Osteoblast (primary cell): ENCODE data around the gene NOS1AP. TPM values are rescaled to one million over a fixed set of nuclear protein-coding genes. Genes with fewer than 3 reads are reported as not detected.

Source experiments
- DNase-seq: peaks from one replicate; pipeline ENCODE4 v3.0.0; 2011; ENCODE audit warnings: low spot score, mixed read lengths; ENCODE audit not compliant: insufficient read length; ENCODE audit errors: missing footprints
- H2AFZ ChIP-seq: 2 replicates; pipeline ENCODE4 v1.6.0; 2011; ENCODE audit warnings: mild to moderate bottlenecking, low read length
- H3K27ac ChIP-seq: 2 replicates; pipeline ENCODE4 v1.5.1; 2011; ENCODE audit warnings: mild to moderate bottlenecking, low read depth, low read length, moderate library complexity
- H3K27me3 ChIP-seq: 2 replicates; pipeline ENCODE4 v1.6.0; 2012; ENCODE audit warnings: mild to moderate bottlenecking, control low read depth, inconsistent platforms, low read length, moderate library complexity; ENCODE audit not compliant: insufficient read depth
- H3K36me3 ChIP-seq: 2 replicates; pipeline ENCODE4 v1.5.1; 2011; ENCODE audit warnings: mild to moderate bottlenecking, low read length, control low read depth, moderate library complexity; ENCODE audit not compliant: insufficient read depth
- H3K4me1 ChIP-seq: 2 replicates; pipeline ENCODE4 v1.5.1; 2011; ENCODE audit warnings: mild to moderate bottlenecking, low read length, control low read depth, moderate library complexity; ENCODE audit not compliant: insufficient read depth
- H3K4me2 ChIP-seq: 2 replicates; pipeline ENCODE4 v1.6.0; 2011; ENCODE audit warnings: mild to moderate bottlenecking, low read length; ENCODE audit not compliant: insufficient read depth
- H3K4me3 ChIP-seq: fragments of 200-600 bp; sonication (generic); 3 replicates; pipeline ENCODE4 v1.5.1; 2012; ENCODE audit warnings: mild to moderate bottlenecking, low read length, inconsistent platforms; ENCODE audit not compliant: insufficient read depth
- H3K79me2 ChIP-seq: 2 replicates; pipeline ENCODE4 v1.6.0; 2012; ENCODE audit warnings: mild to moderate bottlenecking, low read length, control low read depth, inconsistent platforms; ENCODE audit not compliant: insufficient read depth
- H3K9me3 ChIP-seq: 2 replicates; pipeline ENCODE4 v1.5.1; 2011; ENCODE audit warnings: low read depth, low read length, control low read depth
- H4K20me1 ChIP-seq: 2 replicates; pipeline ENCODE4 v1.6.0; 2012; ENCODE audit warnings: mild to moderate bottlenecking, low read length, control low read depth; ENCODE audit not compliant: insufficient read depth
- total RNA-seq: library from RNA; depleted of rRNA; stranded (reverse); fragments of >200 nt; gene quantifications from 2 replicates; pipeline ENCODE4 v1.2.3, GENCODE V29; 2012
- TF ChIP-seq, protein P1 (sequence below): IDR thresholded peaks from 2 replicates; pipeline ENCODE4 v1.5.1; 2011; ENCODE audit warnings: mild to moderate bottlenecking, low read depth, low read length, moderate library complexity; ENCODE audit errors: extremely low read depth

NOS1AP gene
- total RNA-seq, 1 donor = not detected

DNA sequence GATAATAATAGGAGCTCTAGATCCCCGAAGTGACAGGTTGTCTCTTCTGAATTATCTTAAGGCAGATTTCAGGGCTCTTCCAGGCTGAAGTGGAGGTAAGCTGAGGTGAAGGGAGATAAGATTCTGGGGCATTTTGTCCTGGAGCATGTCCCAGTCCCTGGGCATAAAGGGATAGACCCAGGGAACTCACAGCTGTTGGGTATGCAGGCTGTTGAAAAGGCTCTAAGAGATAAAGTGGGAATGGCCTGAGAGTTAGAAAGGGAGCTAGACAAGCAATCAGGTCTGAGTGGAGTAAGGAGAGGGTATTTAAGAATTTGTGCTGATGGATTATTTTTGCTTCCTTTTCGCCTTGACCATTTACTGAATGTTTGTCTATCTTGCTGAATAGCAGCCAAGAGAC lies 123.7 kb downstream of the NOS1AP start:
- no peak overlapping the region for H3K27ac ChIP-seq
- H3K36me3 ChIP-seq = no peaks in the 10 kb centered on the region
- TF ChIP-seq, protein P1, sequence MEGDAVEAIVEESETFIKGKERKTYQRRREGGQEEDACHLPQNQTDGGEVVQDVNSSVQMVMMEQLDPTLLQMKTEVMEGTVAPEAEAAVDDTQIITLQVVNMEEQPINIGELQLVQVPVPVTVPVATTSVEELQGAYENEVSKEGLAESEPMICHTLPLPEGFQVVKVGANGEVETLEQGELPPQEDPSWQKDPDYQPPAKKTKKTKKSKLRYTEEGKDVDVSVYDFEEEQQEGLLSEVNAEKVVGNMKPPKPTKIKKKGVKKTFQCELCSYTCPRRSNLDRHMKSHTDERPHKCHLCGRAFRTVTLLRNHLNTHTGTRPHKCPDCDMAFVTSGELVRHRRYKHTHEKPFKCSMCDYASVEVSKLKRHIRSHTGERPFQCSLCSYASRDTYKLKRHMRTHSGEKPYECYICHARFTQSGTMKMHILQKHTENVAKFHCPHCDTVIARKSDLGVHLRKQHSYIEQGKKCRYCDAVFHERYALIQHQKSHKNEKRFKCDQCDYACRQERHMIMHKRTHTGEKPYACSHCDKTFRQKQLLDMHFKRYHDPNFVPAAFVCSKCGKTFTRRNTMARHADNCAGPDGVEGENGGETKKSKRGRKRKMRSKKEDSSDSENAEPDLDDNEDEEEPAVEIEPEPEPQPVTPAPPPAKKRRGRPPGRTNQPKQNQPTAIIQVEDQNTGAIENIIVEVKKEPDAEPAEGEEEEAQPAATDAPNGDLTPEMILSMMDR = no peak
- no peak overlapping the region for H3K4me2 ChIP-seq
- no peak overlapping the region for H2AFZ ChIP-seq
- no peaks in the 10 kb centered on the region for H3K4me1 ChIP-seq
- DNase-seq = no peak
- H3K4me3 ChIP-seq = no peak overlapping the region
- H4K20me1 ChIP-seq = no peaks in the 10 kb centered on the region
- H3K79me2 ChIP-seq = no peaks in the 10 kb centered on the region
- no peaks in the 10 kb centered on the region for H3K9me3 ChIP-seq
- peaks cover 4% of the 10 kb centered on the region for H3K27me3 ChIP-seq

DNA sequence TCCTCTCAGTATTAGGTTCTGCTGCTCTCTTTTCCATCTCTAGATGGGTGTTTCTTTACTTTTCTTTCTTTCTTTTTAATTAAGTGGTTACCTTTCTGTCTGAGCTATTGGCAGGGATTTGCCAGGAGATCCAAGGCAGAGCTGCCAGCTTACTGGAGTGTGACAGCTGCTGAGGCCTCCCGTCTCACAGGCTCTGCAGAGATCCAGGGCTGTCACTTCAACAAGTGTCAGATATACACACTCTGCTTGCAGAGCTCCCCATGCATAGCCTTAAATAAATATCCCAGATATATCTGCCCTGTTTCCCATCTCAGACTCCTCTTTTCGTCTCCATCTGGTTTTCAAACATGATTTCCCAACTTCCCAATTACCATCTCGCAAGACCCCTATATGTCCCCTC lies 124.3 kb downstream of the NOS1AP start:
- Histone ChIP-seq H4K20me1 (no peaks in the 10 kb centered on the region), H3K4me2 (no peak overlapping the region), H2AFZ (no peak overlapping the region), H3K79me2 (no peaks in the 10 kb centered on the region), H3K27ac (no peak overlapping the region), H3K4me1 (no peaks in the 10 kb centered on the region), H3K27me3 (peaks cover 4% of the 10 kb centered on the region), H3K36me3 (no peaks in the 10 kb centered on the region), H3K4me3 (no peak overlapping the region), H3K9me3 (no peaks in the 10 kb centered on the region)
- no peak for DNase-seq
- TF ChIP-seq, protein P1 = no peak

DNA sequence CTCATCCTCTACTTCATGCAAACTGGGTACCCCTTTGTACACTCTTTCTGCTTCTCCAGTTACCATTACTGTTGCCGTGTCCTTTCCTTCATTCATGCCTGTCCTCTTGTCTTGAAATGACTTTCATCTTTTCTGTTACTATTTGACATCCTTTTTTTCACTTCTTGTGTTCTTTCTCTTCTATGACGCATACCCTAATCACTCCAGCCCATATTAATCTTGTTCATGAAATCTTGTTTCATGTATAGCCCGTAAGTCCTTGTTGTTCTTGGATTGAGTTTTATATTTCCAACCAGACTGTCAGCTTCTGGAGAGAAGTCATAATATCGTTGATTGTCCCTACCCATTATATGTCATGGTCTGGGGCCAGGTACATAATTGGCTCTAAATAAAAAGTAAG lies 126.1 kb downstream of the NOS1AP start:
- H3K36me3 ChIP-seq = no peaks in the 10 kb centered on the region
- H3K27me3 ChIP-seq = peaks cover 4% of the 10 kb centered on the region
- DNase-seq = no peak
- H3K9me3 ChIP-seq = no peaks in the 10 kb centered on the region
- no peak overlapping the region for H3K4me3 ChIP-seq
- H2AFZ ChIP-seq = no peak overlapping the region
- H3K4me2 ChIP-seq = no peak overlapping the region
- H4K20me1 ChIP-seq = no peaks in the 10 kb centered on the region
- H3K4me1 ChIP-seq = no peaks in the 10 kb centered on the region
- TF ChIP-seq, protein P1 = no peak
- H3K79me2 ChIP-seq = no peaks in the 10 kb centered on the region
- no peak overlapping the region for H3K27ac ChIP-seq

DNA sequence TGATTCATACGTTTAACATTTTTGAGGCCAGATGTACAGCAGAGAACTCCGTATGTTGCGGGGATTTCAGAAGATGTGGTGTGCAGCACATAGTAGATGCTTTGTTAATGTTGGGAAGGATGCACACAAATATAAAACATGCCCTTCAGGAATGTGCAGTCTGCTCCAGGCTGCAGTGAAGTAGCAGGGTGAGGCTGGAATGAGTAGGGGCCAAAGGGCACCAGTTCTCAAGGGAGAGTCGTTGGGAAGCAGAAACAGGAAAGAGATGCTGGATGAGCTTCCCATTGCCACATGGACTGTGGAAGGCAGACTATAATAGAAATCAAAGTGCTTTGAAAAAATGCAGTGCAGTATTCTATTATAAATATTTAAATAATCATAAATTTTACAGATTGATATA lies 126.9 kb downstream of the NOS1AP start:
- H3K4me2 ChIP-seq = no peak overlapping the region
- H3K36me3 ChIP-seq = no peaks in the 10 kb centered on the region
- H3K4me3 ChIP-seq = no peak overlapping the region
- no peak overlapping the region for H2AFZ ChIP-seq
- DNase-seq = no peak
- peaks cover 4% of the 10 kb centered on the region for H3K27me3 ChIP-seq
- no peak overlapping the region for H3K27ac ChIP-seq
- no peaks in the 10 kb centered on the region for H3K9me3 ChIP-seq
- no peaks in the 10 kb centered on the region for H4K20me1 ChIP-seq
- no peaks in the 10 kb centered on the region for H3K4me1 ChIP-seq
- TF ChIP-seq, protein P1 = no peak
- H3K79me2 ChIP-seq = no peaks in the 10 kb centered on the region
